HL-60 (cell line): Measurements from ENCODE around the gene DNAL4.

Experiments used
- CTCF ChIP-seq: IDR thresholded peaks from one replicate; pipeline ENCODE4 v1.5.1; 2011; ENCODE audit warnings: low read length, control low read depth, inconsistent platforms; ENCODE audit not compliant: insufficient read depth
- GABPA ChIP-seq: IDR thresholded peaks from 2 replicates; pipeline ENCODE4 v1.6.1; 2012; ENCODE audit warnings: low read depth
- POLR2AphosphoS5 ChIP-seq: IDR thresholded peaks from 2 replicates; pipeline ENCODE4 v1.6.1; 2012; ENCODE audit warnings: low read depth
- REST ChIP-seq: IDR thresholded peaks from 2 replicates; pipeline ENCODE4 v1.6.1; 2012; ENCODE audit warnings: low read depth; ENCODE audit not compliant: insufficient replicate concordance
- SPI1 ChIP-seq: IDR thresholded peaks from 2 replicates; pipeline ENCODE4 v1.6.1; 2012; ENCODE audit warnings: low read depth, mild to moderate bottlenecking, borderline replicate concordance

GRCh38 chr22:38824585-38824984 is 30.6 kb upstream of the DNAL4 start:
- TF ChIP-seq CTCF, result no peak
- TF ChIP-seq SPI1, result no peak
- peak; percentile 98 for TF ChIP-seq REST
- no peak for TF ChIP-seq GABPA
- TF ChIP-seq POLR2AphosphoS5, result no peak
